ENCODE results near the gene GATAD2B.
"Not testable (repeated sequence)": the region's sequence is repeated elsewhere in the genome, so short reads cannot be mapped to it uniquely, and the experiment has no call there.

GATAD2B gene

GRCh38 chr1:153929426-153929825 is 6.7 kb upstream of the GATAD2B start:
- no peak for DNase-seq

GRCh38 chr1:153928791-153929341 is 6.1 kb upstream of the GATAD2B start:
- no peak for DNase-seq

- DNase-seq = no peak
Measured at GRCh38 chr1:153928245-153928644, 5.5 kb upstream of the GATAD2B start.

- DNase-seq = no peak
Measured at GRCh38 chr1:153926405-153926804, 3.6 kb upstream of the GATAD2B start.

GRCh38 chr1:153922076-153922971 is 448 bp downstream of the GATAD2B start:
- DNase-seq = no peak

GRCh38 chr1:153921803-153922075 is 1.0 kb downstream of the GATAD2B start:
- no peak for DNase-seq

- no peak for DNase-seq
Measured at GRCh38 chr1:153921080-153921802, 1.5 kb downstream of the GATAD2B start.

GRCh38 chr1:153919876-153920852 is 2.6 kb downstream of the GATAD2B start:
- DNase-seq = no peak

- DNase-seq = no peak
Measured at GRCh38 chr1:153916297-153916696, 6.5 kb downstream of the GATAD2B start.

GRCh38 chr1:153912349-153912748 is 10.4 kb downstream of the GATAD2B start:
- DNase-seq = no peak

GRCh38 chr1:153910560-153910959 is 12.2 kb downstream of the GATAD2B start:
- DNase-seq = not testable (repeated sequence)

- DNase-seq = no peak
Measured at GRCh38 chr1:153908071-153908470, 14.7 kb downstream of the GATAD2B start.

- no peak for DNase-seq
Measured at GRCh38 chr1:153907134-153907533, 15.6 kb downstream of the GATAD2B start.

- DNase-seq = no peak
Measured at GRCh38 chr1:153906396-153906795, 16.4 kb downstream of the GATAD2B start.

GRCh38 chr1:153905908-153906307 is 16.9 kb downstream of the GATAD2B start:
- DNase-seq = not testable (repeated sequence)

- no peak for DNase-seq
Measured at GRCh38 chr1:153903841-153904455, 18.8 kb downstream of the GATAD2B start.

GRCh38 chr1:153899509-153899908 is 23.3 kb downstream of the GATAD2B start:
- DNase-seq = no peak

- not testable (repeated sequence) for DNase-seq
Measured at GRCh38 chr1:153895866-153896265, 26.9 kb downstream of the GATAD2B start.

- DNase-seq = not testable (repeated sequence)
Measured at GRCh38 chr1:153891042-153891441, 31.7 kb downstream of the GATAD2B start.

GRCh38 chr1:153888533-153888932 is 34.2 kb downstream of the GATAD2B start:
- no peak for DNase-seq

- no peak for DNase-seq
Measured at GRCh38 chr1:153886127-153886526, 36.6 kb downstream of the GATAD2B start.

GRCh38 chr1:153883223-153883622 is 39.5 kb downstream of the GATAD2B start:
- no peak for DNase-seq

Data from eye (tissue), 1 donor.